NT2/D1 (cell line): ENCODE data around the gene FSIP1.

Experiments
- YY1 ChIP-seq: IDR thresholded peaks from 2 replicates; pipeline ENCODE4 v1.6.1; 2011; ENCODE audit not compliant: insufficient read length, insufficient read depth
- ZNF274 ChIP-seq: IDR thresholded peaks from 2 replicates; pipeline ENCODE4 v1.6.1; 2011; ENCODE audit warnings: mild to moderate bottlenecking, low read depth, low read length

DNA sequence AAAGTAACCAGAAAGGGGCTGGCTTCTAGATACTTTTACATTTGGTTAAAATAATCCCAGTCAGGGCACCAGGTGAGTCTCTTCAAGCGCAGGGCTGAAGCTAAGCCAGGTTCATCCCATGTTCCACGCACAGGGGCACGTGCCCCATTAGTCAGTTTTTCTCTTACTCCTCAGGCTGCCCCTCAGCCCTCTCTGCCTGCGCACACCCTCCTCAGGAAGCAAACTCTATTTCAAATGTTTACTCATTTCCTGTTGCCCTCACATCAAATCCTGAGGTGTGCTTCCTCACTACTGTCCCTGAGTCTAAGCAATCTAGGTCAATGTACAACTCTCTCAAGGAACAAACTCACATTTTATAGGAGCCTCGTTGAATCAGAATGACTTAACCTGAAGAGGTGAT, 153.3 kb downstream of the FSIP1 start:
- TF ChIP-seq YY1 (no peak), ZNF274 (no peak)
